ENCODE results near the gene ELOVL5.

GRCh38 chr6:53310771-53311585, 37.8 kb downstream of the ELOVL5 start:
- no peak for TF ChIP-seq CTCF (IDR thresholded peaks at IDR 0.05; ENCODE audit: insufficient read depth, low read length)
- TF ChIP-seq POLR2AphosphoS5 (IDR thresholded peaks at IDR 0.05; ENCODE audit: low read depth), result no peak
